Endothelial cell of umbilical vein (primary cell): ENCODE results near the gene AOX1.

Source experiments
- CTCF ChIP-seq, 2 donors: IDR thresholded peaks; 1 replicate in 1 of 2; 2 replicates in 1 of 2; pipeline ENCODE4 v1.5.1; 2011; ENCODE audit warnings: low read length in 2 of 2, mild to moderate bottlenecking in 2 of 2, moderate library complexity in 2 of 2, control low read depth in 1 of 2, inconsistent platforms in 1 of 2, low read depth in 1 of 2; ENCODE audit not compliant: insufficient read depth in 1 of 2; ENCODE audit errors: extremely low read depth in 1 of 2
- EZH2 ChIP-seq: IDR thresholded peaks from 2 replicates; pipeline ENCODE4 v1.6.1; 2012; ENCODE audit warnings: borderline replicate concordance, low read depth, mild to moderate bottlenecking, moderate library complexity, low read length, inconsistent platforms; ENCODE audit not compliant: severe bottlenecking
- JUN ChIP-seq: IDR thresholded peaks from 2 replicates; pipeline ENCODE4 v1.6.1; 2011; ENCODE audit warnings: borderline replicate concordance, low read depth; ENCODE audit not compliant: insufficient read length, insufficient read depth
- MYC ChIP-seq: IDR thresholded peaks from one replicate; pipeline ENCODE4 v1.6.1; 2011; ENCODE audit warnings: mild to moderate bottlenecking, low read depth, low read length
- POLR2A ChIP-seq: IDR thresholded peaks from 2 replicates; pipeline ENCODE4 v1.6.1; 2012; ENCODE audit warnings: low read depth, mild to moderate bottlenecking, control low read depth, low read length
- POLR2AphosphoS5 ChIP-seq: IDR thresholded peaks from 2 replicates; pipeline ENCODE4 v1.6.1; 2012; ENCODE audit warnings: low read depth, mild to moderate bottlenecking, control low read depth, low read length, moderate library complexity; ENCODE audit not compliant: insufficient read depth

- TF ChIP-seq CTCF (IDR thresholded peaks at IDR 0.05; ENCODE audit: extremely low read depth in 1 of 2, insufficient read depth in 1 of 2, low read depth in 1 of 2, low read length in 2 of 2) (no peak), POLR2A (no peak), EZH2 (no peak), POLR2AphosphoS5 (no peak), JUN (no peak), MYC (no peak)
Observed at GRCh38 chr2:200699310-200699709, 113.5 kb downstream of the AOX1 start.
